OCI-LY1 (cell line): ENCODE measurements around the gene COPA.

Experiments used
- CTCF ChIP-seq: fragments of 200-600 bp; sonication (generic), shearing (Covaris generic); IDR thresholded peaks from 2 replicates; pipeline ENCODE4 v1.5.1; 2017; ENCODE audit warnings: mild to moderate bottlenecking, antibody characterized with exemption, low read length, moderate library complexity, mixed read lengths
- EZH2 ChIP-seq: fragments of 200-600 bp; sonication (generic), shearing (Covaris generic); IDR thresholded peaks from 2 replicates; pipeline ENCODE4 v1.8.0; 2017; ENCODE audit warnings: borderline replicate concordance, mixed run types, mild to moderate bottlenecking, antibody characterized with exemption, low read length, moderate library complexity, mixed read lengths

DNA sequence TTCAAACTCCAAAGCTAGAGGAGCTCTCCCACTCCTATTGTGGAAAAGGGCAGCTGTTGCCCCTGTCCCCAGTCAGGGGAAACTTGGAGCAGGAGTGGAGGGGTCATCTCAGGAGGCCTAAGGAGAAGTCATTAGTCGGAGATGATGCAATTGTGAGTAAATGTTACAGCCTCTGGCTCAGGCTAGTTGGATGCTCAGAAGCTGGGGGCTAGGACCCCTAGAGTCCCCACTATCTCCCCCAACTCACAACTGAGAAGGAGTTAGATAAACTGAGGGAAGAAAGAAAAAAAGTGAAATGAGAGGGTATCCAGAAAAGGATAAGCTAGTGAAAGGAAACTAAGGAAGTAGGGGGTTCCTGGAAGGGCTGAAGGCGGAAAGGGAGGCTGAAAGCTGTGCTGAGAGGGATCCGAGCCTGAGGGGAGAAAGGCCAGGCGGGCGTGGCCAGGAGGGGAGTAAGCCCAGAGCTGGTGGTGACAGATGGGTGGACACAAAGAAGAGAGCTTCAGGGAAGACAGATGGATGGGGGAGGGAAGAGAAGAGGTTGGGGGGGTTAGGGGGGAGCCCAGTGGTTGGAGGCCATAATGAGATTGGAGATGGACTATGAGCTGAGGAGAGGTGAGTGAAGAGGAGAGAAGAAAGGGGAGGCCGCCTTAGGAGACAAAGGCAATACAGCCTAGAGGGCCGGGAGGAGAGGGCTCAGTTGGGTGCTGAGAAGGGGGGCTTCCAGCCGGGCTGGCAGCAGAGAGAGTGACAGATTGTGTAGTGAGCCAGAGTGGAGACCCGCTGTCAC lies 19.3 kb upstream of the COPA start:
- TF ChIP-seq CTCF (no peak), EZH2 (no peak)
